H1 (cell line): Measurements from ENCODE around the gene RERG. TPM values are rescaled to one million over a fixed set of nuclear protein-coding genes. Genes with fewer than 3 reads are reported as not detected.

Experiments
- CTCF ChIA-PET: fragments of 300-600 bp; sonication (Branson Sonifier 250); formaldehyde crosslinking; loops from one replicate; lab custom pipeline; 2021; ENCODE audit not compliant: partially characterized antibody; lab: Charles Lee
- POLR2A ChIA-PET: fragments of 300-600 bp; sonication (Branson Sonifier 250); formaldehyde crosslinking; loops from one replicate; lab custom pipeline; 2021; ENCODE audit warnings: inconsistent platforms; ENCODE audit not compliant: partially characterized antibody; lab: Charles Lee
- DNase-seq, 2 experiments: peaks; one replicate each; pipeline versions ENCODE4 v3.0.0 to v3.0.0-alpha.2; 2010 to 2022; ENCODE audit warnings: low spot score in 2 of 2, low read depth in 1 of 2, mixed read lengths in 1 of 2
- FAIRE-seq: peaks from 2 replicates; lab custom pipeline; 2011; peaks lifted over from hg19 to GRCh38; lab: Jason Lieb, UNC
- H2AFZ ChIP-seq: 2 replicates; pipeline ENCODE4 v1.8.1; 2012; ENCODE audit warnings: low read length, inconsistent platforms
- H2AK5ac ChIP-seq: 2 replicates; pipeline ENCODE4 v1.6.1; 2013; ENCODE audit warnings: low read depth, low read length
- H2BK120ac ChIP-seq: replicated peaks from 2 replicates; pipeline ENCODE3; 2013; ENCODE audit warnings: low read depth, low read length, inconsistent platforms
- H2BK12ac ChIP-seq: 2 replicates; pipeline ENCODE4 v1.6.1; 2013; ENCODE audit warnings: low read depth, low read length
- H2BK15ac ChIP-seq: 2 replicates; pipeline ENCODE4 v1.6.1; 2013; ENCODE audit warnings: low read length
- H2BK20ac ChIP-seq: 2 replicates; pipeline ENCODE4 v1.6.1; 2013; ENCODE audit warnings: low read length
- H2BK5ac ChIP-seq: 2 replicates; pipeline ENCODE4 v1.6.1; 2013; ENCODE audit warnings: low read depth, low read length
- H3K14ac ChIP-seq: 2 replicates; pipeline ENCODE4 v1.6.1; 2013; ENCODE audit warnings: inconsistent platforms; ENCODE audit not compliant: insufficient read length
- H3K18ac ChIP-seq: 2 replicates; pipeline ENCODE4 v1.6.1; 2013; ENCODE audit warnings: low read length; ENCODE audit errors: extremely low read depth
- H3K23ac ChIP-seq: 2 replicates; pipeline ENCODE4 v1.6.1; 2013; ENCODE audit warnings: inconsistent platforms; ENCODE audit not compliant: insufficient read length
- H3K23me2 ChIP-seq: 2 replicates; pipeline ENCODE4 v1.6.1; 2013; ENCODE audit warnings: low read depth, low read length
- H3K27ac ChIP-seq: 2 replicates; pipeline ENCODE4 v1.6.1; 2011; ENCODE audit warnings: low read depth, low read length, inconsistent platforms
- H3K27me3 ChIP-seq, 4 experiments: replicated peaks in 1 of 4; 1 replicate in 1 of 4; 2 replicates in 3 of 4; pipeline versions ENCODE4 v1.6.1 to v1.8.1; 2011 to 2013; ENCODE audit warnings: low read length in 3 of 4, mild to moderate bottlenecking in 3 of 4, inconsistent platforms in 2 of 4, mixed read lengths in 2 of 4, moderate library complexity in 1 of 4; ENCODE audit not compliant: control insufficient read depth in 3 of 4, insufficient read depth in 3 of 4; ENCODE audit errors: extremely low read depth in 1 of 4
- H3K36me3 ChIP-seq, 4 experiments: 2 replicates each; pipeline versions ENCODE4 v1.6.1 to v1.8.1; 2011 to 2013; ENCODE audit warnings: mild to moderate bottlenecking in 4 of 4, low read length in 3 of 4, moderate library complexity in 2 of 4, control low read depth in 1 of 4, inconsistent platforms in 1 of 4; ENCODE audit not compliant: insufficient read depth in 4 of 4, control insufficient read depth in 2 of 4
- H3K4ac ChIP-seq: replicated peaks from 2 replicates; pipeline ENCODE3; 2013; ENCODE audit warnings: low read length, low read depth, mixed read lengths, inconsistent platforms; ENCODE audit not compliant: insufficient read length
- H3K4me1 ChIP-seq, 4 experiments: replicated peaks in 1 of 4; 1 replicate in 1 of 4; 2 replicates in 3 of 4; pipeline versions ENCODE4 v1.6.1 to v1.8.1; 2011 to 2013; ENCODE audit warnings: low read length in 3 of 4, inconsistent platforms in 2 of 4, mixed read lengths in 1 of 4; ENCODE audit not compliant: insufficient read depth in 4 of 4, control insufficient read depth in 3 of 4
- H3K4me2 ChIP-seq, 2 experiments: 2 replicates each; pipeline versions ENCODE4 v1.6.1 to v1.8.1; 2011 to 2013; ENCODE audit warnings: low read depth in 2 of 2, low read length in 2 of 2, control low read depth in 1 of 2, inconsistent platforms in 1 of 2, mild to moderate bottlenecking in 1 of 2; ENCODE audit not compliant: insufficient read depth in 1 of 2
- H3K4me3 ChIP-seq, 4 experiments: fragments of 200-600, 300-600 bp in 1 of 4; sonication (generic), shearing (Covaris generic), sonication (Bioruptor Twin) in 1 of 4; 2 replicates each; pipeline versions ENCODE4 v1.5.1 to v1.8.1; 2011 to 2016; ENCODE audit warnings: low read length in 4 of 4, low read depth in 3 of 4, control low read depth in 2 of 4, inconsistent platforms in 2 of 4, mild to moderate bottlenecking in 2 of 4, mixed read lengths in 1 of 4, moderate library complexity in 1 of 4; ENCODE audit not compliant: insufficient read depth in 2 of 4; ENCODE audit errors: extremely low read depth in 1 of 4
- H3K56ac ChIP-seq: replicated peaks from 2 replicates; pipeline ENCODE3; 2013; ENCODE audit warnings: low read depth, mild to moderate bottlenecking, mixed read lengths, low read length, inconsistent platforms; ENCODE audit not compliant: insufficient read length
- H3K79me1 ChIP-seq: 2 replicates; pipeline ENCODE4 v1.6.1; 2013; ENCODE audit warnings: low read depth, low read length, control low read depth
- H3K79me2 ChIP-seq, 2 experiments: 2 replicates each; pipeline versions ENCODE4 v1.6.1 to v1.8.1; 2012 to 2013; ENCODE audit warnings: low read length in 2 of 2, mild to moderate bottlenecking in 2 of 2, inconsistent platforms in 1 of 2; ENCODE audit not compliant: insufficient read depth in 2 of 2, control insufficient read depth in 1 of 2
- H3K9ac ChIP-seq, 4 experiments: replicated peaks in 1 of 4; 1 replicate in 1 of 4; 2 replicates in 3 of 4; pipeline versions ENCODE4 v1.6.1 to v1.8.1; 2011 to 2013; ENCODE audit warnings: low read depth in 3 of 4, low read length in 3 of 4, control low read depth in 2 of 4, mild to moderate bottlenecking in 2 of 4, moderate library complexity in 2 of 4, inconsistent platforms in 1 of 4; ENCODE audit errors: extremely low read depth in 1 of 4
- H3K9me3 ChIP-seq, 2 experiments: 2 replicates each; pipeline versions ENCODE4 v1.6.1 to v1.8.1; 2012 to 2013; ENCODE audit warnings: mild to moderate bottlenecking in 2 of 2, moderate library complexity in 2 of 2, control low read depth in 1 of 2, inconsistent platforms in 1 of 2, low read depth in 1 of 2, low read length in 1 of 2, mixed read lengths in 1 of 2; ENCODE audit not compliant: insufficient read depth in 2 of 2
- H4K20me1 ChIP-seq, 2 experiments: replicated peaks in 1 of 2; 2 replicates each; pipeline versions ENCODE3 to v1.8.1; 2011 to 2013; ENCODE audit warnings: inconsistent platforms in 2 of 2, low read length in 2 of 2, mild to moderate bottlenecking in 1 of 2; ENCODE audit not compliant: insufficient read depth in 2 of 2, control insufficient read depth in 1 of 2
- H4K5ac ChIP-seq: 2 replicates; pipeline ENCODE4 v1.6.1; 2013; ENCODE audit warnings: low read length, low read depth, mixed read lengths, inconsistent platforms; ENCODE audit not compliant: insufficient read length
- H4K8ac ChIP-seq: 2 replicates; pipeline ENCODE4 v1.8.0; 2013; ENCODE audit warnings: mild to moderate bottlenecking, moderate library complexity, low read length, inconsistent platforms; ENCODE audit not compliant: insufficient read depth; ENCODE audit errors: extremely low read depth
- H4K91ac ChIP-seq: replicated peaks from 2 replicates; pipeline ENCODE3; 2013; ENCODE audit warnings: low read length, mixed read lengths, inconsistent platforms; ENCODE audit not compliant: insufficient read length
- ASH2L ChIP-seq: fragments of 200-600, 300-600 bp; sonication (generic); IDR thresholded peaks from one replicate; pipeline ENCODE4 v1.7.1; 2017; ENCODE audit warnings: low read length
- BRCA1 ChIP-seq: IDR thresholded peaks from 2 replicates; pipeline ENCODE4 v1.6.1; 2012; ENCODE audit warnings: low read depth, low read length, improper control_type of control experiment
- EZH2 ChIP-seq: fragments of 200-600 bp; sonication (generic); IDR thresholded peaks from 2 replicates; pipeline ENCODE4 v1.7.1; 2012; ENCODE audit warnings: low read depth, mild to moderate bottlenecking, moderate library complexity, low read length, inconsistent platforms; ENCODE audit not compliant: severe bottlenecking
- KDM4A ChIP-seq: IDR thresholded peaks from one replicate; pipeline ENCODE4 v1.7.1; 2012; ENCODE audit warnings: low read depth, mild to moderate bottlenecking, moderate library complexity, low read length, inconsistent platforms; ENCODE audit not compliant: severe bottlenecking
- PHF8 ChIP-seq: fragments of 200-600 bp; sonication (generic); conservative IDR thresholded peaks from 2 replicates; pipeline ENCODE4 v1.7.1; 2012; ENCODE audit warnings: low read depth, mild to moderate bottlenecking, inconsistent platforms, low read length, moderate library complexity
- POLR2A ChIP-seq, 2 experiments: IDR thresholded peaks; 1 replicate in 1 of 2; 2 replicates in 1 of 2; pipeline ENCODE4 v1.6.1; 2011; ENCODE audit warnings: low read depth in 2 of 2, low read length in 2 of 2, mild to moderate bottlenecking in 2 of 2; ENCODE audit errors: control extremely low read depth in 1 of 2
- POLR2AphosphoS5 ChIP-seq: IDR thresholded peaks from 2 replicates; pipeline ENCODE4 v1.6.1; 2011; ENCODE audit warnings: low read depth, low read length
- RFX5 ChIP-seq: IDR thresholded peaks from 2 replicates; pipeline ENCODE4 v1.6.1; 2011; ENCODE audit warnings: low read depth, low read length, improper control_type of control experiment, borderline replicate concordance
- SP4 ChIP-seq: IDR thresholded peaks from 2 replicates; pipeline ENCODE4 v1.6.1; 2012; ENCODE audit warnings: low read length, inconsistent platforms
- SRF ChIP-seq: IDR thresholded peaks from 2 replicates; pipeline ENCODE4 v1.6.1; 2011; ENCODE audit warnings: mild to moderate bottlenecking, low read depth, low read length, moderate library complexity
- TAF1 ChIP-seq: IDR thresholded peaks from 2 replicates; pipeline ENCODE4 v1.6.1; 2011; ENCODE audit warnings: mild to moderate bottlenecking, low read depth, low read length
- WGBS, 2 experiments: shearing (Covaris generic) in 1 of 2; methylation state at CpG; one replicate each; pipeline versions ENCODE4 v1.1.6 to v1.1.7; 2013 to 2015; ENCODE audit warnings: low lambda C conversion rate in 2 of 2, mixed read lengths in 2 of 2, inconsistent platforms in 1 of 2, low coverage in 1 of 2, missing lambda C conversion rate in 1 of 2; ENCODE audit not compliant: insufficient replicate concordance in 2 of 2, insufficient coverage in 1 of 2, insufficient read length in 1 of 2; ENCODE audit errors: extremely low coverage in 1 of 2, missing lambda C conversion rate in 1 of 2; 5-methylcytosine and 5-hydroxymethylcytosine counted together
- polyA plus RNA-seq, 7 experiments: library from polyadenylated mRNA; depleted of rRNA in 3 of 7; stranded (reverse) in 5 of 7; unstranded in 2 of 7; fragments of >200 nt in 5 of 7; fragments of 200-250 nt in 2 of 7; gene quantifications; 1 replicate in 5 of 7; 2 replicates in 1 of 7; 4 replicates in 1 of 7; pipeline versions ENCODE4 v1.2.1 to v1.2.3, GENCODE V29; 2011 to 2013; ENCODE audit warnings: missing spikeins in 2 of 7, mixed read lengths in 2 of 7
- total RNA-seq: library from RNA; stranded (reverse); fragmentation: NEBNext Ultra II Directional; extraction: Animal tissue kit (Norgen Biotek cat#: 25700); gene quantifications from 2 replicates; pipeline ENCODE4 v1.2.1, GENCODE V29; 2021
- TF ChIP-seq, protein P1 (sequence below): IDR thresholded peaks from 2 replicates; pipeline ENCODE4 v1.6.1; 2011; ENCODE audit warnings: low read length, improper control_type of control experiment
- TF ChIP-seq, protein P2 (sequence below): IDR thresholded peaks from 2 replicates; pipeline ENCODE4 v1.6.1; 2012; ENCODE audit warnings: low read length, inconsistent platforms

RERG gene
- total and polyA plus RNA-seq, 2 of the 8 experiments (the other 6 are each of a cell fraction or from before 2014, with no cell fraction given) = 0.12 to 0.86 TPM

DNA sequence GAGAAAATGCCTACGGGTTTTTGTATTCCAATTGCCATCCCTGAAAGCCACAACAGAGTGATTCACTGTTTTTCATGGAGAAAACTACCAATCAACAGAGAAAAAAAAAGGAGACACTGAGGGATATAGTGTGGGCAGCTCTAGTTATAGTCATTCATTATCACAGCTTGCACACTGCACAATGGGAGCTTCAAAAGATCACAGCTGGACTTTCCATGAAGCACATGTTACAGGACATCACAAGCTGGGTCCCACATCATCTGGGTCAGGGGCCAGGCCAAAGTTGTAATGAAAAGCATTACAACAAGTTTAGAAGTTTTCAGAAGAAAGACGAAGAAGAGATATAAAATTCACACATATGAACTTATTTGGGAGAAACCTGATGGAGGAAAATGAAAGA is 41.5 kb downstream of the RERG start:
- Histone ChIP-seq H2BK20ac (no peak overlapping the region), H4K20me1 (no peaks in the 10 kb centered on the region), H3K36me3 (no peaks in the 10 kb centered on the region), H3K4me2 (no peak overlapping the region), H3K27ac (no peak overlapping the region), H3K23ac (no peak overlapping the region), H3K4me1 (peaks cover 0 to 3% (median 0%) of the 10 kb centered on the region in 4 experiments; a peak in 1 of 7 replicates), H2BK120ac (no peak overlapping the region), H3K18ac (no peak overlapping the region), H3K79me1 (no peaks in the 10 kb centered on the region), H3K23me2 (no peaks in the 10 kb centered on the region; the same call in 1 of the 2 replicates), H3K79me2 (no peaks in the 10 kb centered on the region), H3K4me3 (no peak overlapping the region), H2BK15ac (no peak overlapping the region), H2AFZ (no peak overlapping the region), H3K4ac (no peak overlapping the region), H3K14ac (no peak overlapping the region), H3K27me3 (no peaks in the 10 kb centered on the region), H2BK5ac (no peak overlapping the region), H4K91ac (no peak overlapping the region), H2AK5ac (no peak overlapping the region), H4K8ac (no peak overlapping the region), H4K5ac (no peak overlapping the region), H3K9me3 (no peaks in the 10 kb centered on the region), H3K9ac (no peak overlapping the region), H3K56ac (no peak overlapping the region), H2BK12ac (no peak overlapping the region)
- FAIRE-seq (no peak), DNase-seq (no peak)
- 88% methylated on average over 2 of the region's 2 CpGs; no CpG with 5 or more reads in 1 of the 2 experiments for WGBS, 2 experiments
- POLR2A ChIA-PET = no interaction called here
- CTCF ChIA-PET = interaction anchor here (1.0 to 4.3 kb wide), 4 partner anchors 10 to 41 kb away, joined by 3 to 41 read pairs (median 10); partner anchors contain the start of gene RERG
- TF ChIP-seq POLR2AphosphoS5 (no peak), SP4 (no peak), SRF (no peak), POLR2A (IDR thresholded peaks at IDR 0.05; ENCODE audit: control extremely low read depth in 1 of 2, low read depth in 2 of 2, low read length in 2 of 2) (no peak), PHF8 (no peak), EZH2 (no peak), BRCA1 (no peak), TAF1 (no peak), KDM4A (no peak), RFX5 (no peak), ASH2L (no peak)
- TF ChIP-seq, protein P1, sequence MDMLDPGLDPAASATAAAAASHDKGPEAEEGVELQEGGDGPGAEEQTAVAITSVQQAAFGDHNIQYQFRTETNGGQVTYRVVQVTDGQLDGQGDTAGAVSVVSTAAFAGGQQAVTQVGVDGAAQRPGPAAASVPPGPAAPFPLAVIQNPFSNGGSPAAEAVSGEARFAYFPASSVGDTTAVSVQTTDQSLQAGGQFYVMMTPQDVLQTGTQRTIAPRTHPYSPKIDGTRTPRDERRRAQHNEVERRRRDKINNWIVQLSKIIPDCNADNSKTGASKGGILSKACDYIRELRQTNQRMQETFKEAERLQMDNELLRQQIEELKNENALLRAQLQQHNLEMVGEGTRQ = no peak
- TF ChIP-seq, protein P2, sequence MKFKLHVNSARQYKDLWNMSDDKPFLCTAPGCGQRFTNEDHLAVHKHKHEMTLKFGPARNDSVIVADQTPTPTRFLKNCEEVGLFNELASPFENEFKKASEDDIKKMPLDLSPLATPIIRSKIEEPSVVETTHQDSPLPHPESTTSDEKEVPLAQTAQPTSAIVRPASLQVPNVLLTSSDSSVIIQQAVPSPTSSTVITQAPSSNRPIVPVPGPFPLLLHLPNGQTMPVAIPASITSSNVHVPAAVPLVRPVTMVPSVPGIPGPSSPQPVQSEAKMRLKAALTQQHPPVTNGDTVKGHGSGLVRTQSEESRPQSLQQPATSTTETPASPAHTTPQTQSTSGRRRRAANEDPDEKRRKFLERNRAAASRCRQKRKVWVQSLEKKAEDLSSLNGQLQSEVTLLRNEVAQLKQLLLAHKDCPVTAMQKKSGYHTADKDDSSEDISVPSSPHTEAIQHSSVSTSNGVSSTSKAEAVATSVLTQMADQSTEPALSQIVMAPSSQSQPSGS = no peak
